K562 (cell line): ENCODE results near the gene AGFG2. TPM values are rescaled to one million over a fixed set of nuclear protein-coding genes. Genes with fewer than 3 reads are reported as not detected.
A peak's percentile ranks its signal among the peaks of the same experiment; 100 is the strongest.

Source experiments
- ASH1L ChIP-seq: fragments of 450-650 bp; IDR thresholded peaks from 2 replicates; pipeline ENCODE4 v1.6.1; 2018; ENCODE audit warnings: borderline replicate concordance, mild to moderate bottlenecking, low read depth; ENCODE audit not compliant: partially characterized antibody
- BCOR ChIP-seq: fragments of 450-650 bp; IDR thresholded peaks from 2 replicates; pipeline ENCODE4 v1.6.1; 2016
- BRCA1 ChIP-seq, 2 experiments: fragments of 450-650 bp in 1 of 2; sonication (generic) in 1 of 2; formaldehyde crosslinking in 1 of 2; IDR thresholded peaks; 2 replicates each; pipeline versions ENCODE4 v1.5.0 to v1.6.1; 2017 to 2020; ENCODE audit warnings: mild to moderate bottlenecking in 1 of 2, missing genetic modification reagents in 1 of 2
- CBFA2T3 ChIP-seq: fragments of 450-650 bp; IDR thresholded peaks from 2 replicates; pipeline ENCODE4 v1.6.1; 2017
- FOXJ3 ChIP-seq: sonication (generic); formaldehyde crosslinking; IDR thresholded peaks from 2 replicates; pipeline ENCODE4 v1.4.0; 2020; ENCODE audit warnings: mild to moderate bottlenecking, missing genetic modification reagents
- FOXK1 ChIP-seq: sonication (generic); formaldehyde crosslinking; IDR thresholded peaks from 2 replicates; pipeline ENCODE4 v1.8.0; 2022; ENCODE audit warnings: missing genetic modification reagents, mild to moderate bottlenecking, borderline replicate concordance
- GATA2 ChIP-seq: sonication (generic); formaldehyde crosslinking; IDR thresholded peaks from 2 replicates; pipeline ENCODE4 v1.4.0; 2020; ENCODE audit warnings: mild to moderate bottlenecking, missing genetic modification reagents
- HNRNPH1 ChIP-seq: fragments of 200-400 bp; formaldehyde crosslinking; optimal IDR thresholded peaks from 2 replicates; pipeline ENCODE3; 2017; ENCODE audit warnings: low read depth, mild to moderate bottlenecking, low read length, moderate library complexity
- HSF4 ChIP-seq: fragments of 250-450 bp; sonication (Bioruptor Pico); IDR thresholded peaks from 2 replicates; pipeline ENCODE4 v2.1.2; 2022; ENCODE audit warnings: mild to moderate bottlenecking, moderate library complexity, borderline replicate concordance
- MCM7 ChIP-seq, 2 experiments: fragments of 450-650 bp; IDR thresholded peaks; 2 replicates each; pipeline ENCODE4 v1.6.1; 2016 to 2018
- NFE2 ChIP-seq: IDR thresholded peaks from 2 replicates; pipeline ENCODE4 v1.6.1; 2014; ENCODE audit warnings: antibody characterized with exemption, low read depth
- NONO ChIP-seq, 2 experiments: fragments of 200-400 bp in 1 of 2; fragments of 450-650 bp in 1 of 2; formaldehyde crosslinking in 1 of 2; IDR thresholded peaks; 2 replicates each; pipeline ENCODE4 v1.6.1; 2017; ENCODE audit warnings: low read depth in 2 of 2, mild to moderate bottlenecking in 2 of 2, moderate library complexity in 2 of 2, low read length in 1 of 2
- NUFIP1 ChIP-seq: fragments of 450-650 bp; IDR thresholded peaks from 2 replicates; pipeline ENCODE4 v1.6.1; 2018; ENCODE audit not compliant: partially characterized antibody
- PTTG1 ChIP-seq: fragments of 450-650 bp; IDR thresholded peaks from 2 replicates; pipeline ENCODE4 v1.6.1; 2016; ENCODE audit warnings: low read depth, mild to moderate bottlenecking, missing genetic modification characterization, missing compliant biosample characterization
- RAD21 ChIP-seq, 2 experiments: fragments of 250-450 bp in 1 of 2; fragments of 450-650 bp in 1 of 2; sonication (Bioruptor Pico) in 1 of 2; formaldehyde crosslinking in 1 of 2; IDR thresholded peaks in 1 of 2; conservative IDR thresholded peaks in 1 of 2; 2 replicates each; pipeline versions ENCODE4 v1.4.0 to v1.8.0; 2020 to 2022; ENCODE audit warnings: mild to moderate bottlenecking in 2 of 2, moderate library complexity in 1 of 2
- SIN3B ChIP-seq: fragments of 450-650 bp; IDR thresholded peaks from 2 replicates; pipeline ENCODE4 v1.6.1; 2017; ENCODE audit warnings: low read depth, mild to moderate bottlenecking, moderate library complexity
- SMARCE1 ChIP-seq: fragments of 450-650 bp; IDR thresholded peaks from 2 replicates; pipeline ENCODE4 v1.7.1; 2016; ENCODE audit warnings: mild to moderate bottlenecking
- SOX6 ChIP-seq: fragments of 450-650 bp; IDR thresholded peaks from 2 replicates; pipeline ENCODE4 v1.6.1; 2014; ENCODE audit warnings: mild to moderate bottlenecking
- TBP ChIP-seq: optimal IDR thresholded peaks from 2 replicates; pipeline ENCODE3; 2011; ENCODE audit warnings: low read depth, low read length, improper control_type of control experiment
- TCF3 ChIP-seq: sonication (generic); formaldehyde crosslinking; IDR thresholded peaks from 2 replicates; pipeline ENCODE4 v1.4.0; 2020; ENCODE audit warnings: mild to moderate bottlenecking, missing genetic modification reagents
- TSC22D4 ChIP-seq: fragments of 450-650 bp; IDR thresholded peaks from 2 replicates; pipeline ENCODE4 v1.6.1; 2016; ENCODE audit warnings: missing genetic modification characterization, missing biosample characterization, control low read depth
- ZBTB8A ChIP-seq: fragments of 450-650 bp; IDR thresholded peaks from 2 replicates; pipeline ENCODE4 v1.6.1; 2018; ENCODE audit warnings: mild to moderate bottlenecking, moderate library complexity; ENCODE audit not compliant: partially characterized antibody
- ZNF24 ChIP-seq: fragments of 450-650 bp; IDR thresholded peaks from 2 replicates; pipeline ENCODE4 v1.6.1; 2016
- ZNF253 ChIP-seq: fragments of 250-450 bp; sonication (Bioruptor Pico); conservative IDR thresholded peaks from 2 replicates; pipeline ENCODE4 v1.6.1; 2021; ENCODE audit warnings: mild to moderate bottlenecking
- ZNF274 ChIP-seq: IDR thresholded peaks from 2 replicates; pipeline ENCODE4 v1.6.1; 2011; ENCODE audit warnings: low read depth, mild to moderate bottlenecking, low read length, moderate library complexity, borderline replicate concordance
- ZNF695 ChIP-seq: fragments of 450-650 bp; formaldehyde crosslinking; IDR thresholded peaks from 2 replicates; pipeline ENCODE4 v1.4.0; 2020; ENCODE audit warnings: mild to moderate bottlenecking, moderate library complexity
- polyA plus RNA-seq, 8 experiments: library from polyadenylated mRNA; depleted of rRNA in 4 of 8; stranded (reverse) in 5 of 8; unstranded in 3 of 8; fragments of >200 nt; fragmentation: Nextera tagmentation in 2 of 8; fragmentation: Illumina TruSeq in 1 of 8; extraction: Ambion mirVana in 2 of 8; extraction: Trizol in 1 of 8; gene quantifications; 2 replicates each; pipeline versions ENCODE4 v1.2.1 to v1.2.3, GENCODE V29; 2011 to 2014; ENCODE audit warnings: inconsistent platforms in 1 of 8, missing spikeins in 1 of 8
- total RNA-seq, 7 experiments: library from RNA; depleted of rRNA in 6 of 7; stranded (reverse); fragments of >200 nt in 6 of 7; fragmentation: Illumina TruSeq in 2 of 7; extraction: Trizol in 2 of 7; gene quantifications; 2 replicates each; pipeline versions ENCODE4 v1.2.1 to v1.2.3, GENCODE V29; 2011 to 2021; ENCODE audit warnings: low replicate concordance in 1 of 7
- TF ChIP-seq, protein P1 (sequence below): IDR thresholded peaks from 2 replicates; pipeline ENCODE4 v1.6.1; 2016; ENCODE audit warnings: missing genetic modification characterization, missing compliant biosample characterization
- TF ChIP-seq, protein P2 (sequence below), 3 experiments: IDR thresholded peaks in 2 of 3; conservative IDR thresholded peaks in 1 of 3; 2 replicates each; pipeline ENCODE4 v1.5.1; 2011 to 2012; ENCODE audit warnings: low read length in 3 of 3, mild to moderate bottlenecking in 3 of 3, control low read depth in 2 of 3, improper control_type of control experiment in 1 of 3, inconsistent platforms in 1 of 3, low read depth in 1 of 3, mixed read lengths in 1 of 3, moderate library complexity in 1 of 3; ENCODE audit not compliant: insufficient read depth in 2 of 3

AGFG2 gene
- total and polyA plus RNA-seq, 9 of the 15 experiments (the other 6 are each of a cell fraction or from before 2014, with no cell fraction given), result 0.31 to 23.1 (median 6.5) TPM

DNA sequence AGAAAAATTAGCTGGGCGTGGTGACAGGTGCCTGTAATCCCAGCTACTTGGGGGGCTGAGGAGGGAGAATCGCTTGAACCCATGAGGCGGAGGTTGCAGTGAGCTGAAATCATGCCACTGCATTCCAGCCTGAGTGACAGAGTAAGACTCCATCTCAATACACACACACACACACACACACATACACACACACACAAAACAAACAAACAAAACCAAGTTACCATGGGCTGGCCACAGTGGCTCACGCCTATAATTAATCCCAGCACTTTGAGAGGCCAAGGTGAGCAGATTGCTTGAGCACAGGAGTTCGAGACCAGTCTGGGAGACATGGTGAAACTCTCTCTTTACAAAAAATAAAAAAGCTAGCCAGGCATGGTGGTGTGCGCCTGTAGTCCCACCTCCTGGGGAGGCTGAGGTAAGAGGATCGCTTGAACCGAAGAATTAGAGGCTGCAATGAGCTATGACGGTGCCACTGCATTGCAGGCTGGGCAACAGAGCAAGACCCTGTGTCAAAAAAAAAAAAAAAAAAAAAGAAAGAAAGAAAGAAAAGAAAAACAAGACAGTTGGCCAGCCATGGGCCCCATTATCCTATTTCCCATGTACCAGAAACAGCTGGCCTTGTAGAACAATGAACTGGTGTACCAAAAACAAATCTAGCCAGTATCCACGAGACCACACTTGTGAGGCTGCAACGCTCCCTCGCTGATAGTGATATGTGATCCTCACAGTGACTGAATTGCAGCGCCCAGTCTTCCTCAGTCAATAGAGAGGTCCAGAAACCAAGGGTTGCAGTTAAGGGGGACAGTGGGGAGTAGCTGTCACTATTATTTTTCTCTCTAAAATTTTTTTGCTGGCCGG, 6.6 kb upstream of the AGFG2 start (continued):
- TF ChIP-seq PTTG1 (tag) (no peak), NUFIP1 (no peak), TBP (no peak), FOXJ3 (no peak), ZNF24 (no peak), HNRNPH1 (no peak), NONO (IDR thresholded peaks at IDR 0.05; ENCODE audit: low read depth in 2 of 2, low read length in 1 of 2) (no peak), GATA2 (CRISPR knock-in tag) (0 out of 2 replicates have a peak, but pooled peaks have one; percentile 9), SMARCE1 (no peak), TSC22D4 (tag) (no peak), ZBTB8A (no peak), RAD21 (CRISPR knock-in tag; conservative IDR thresholded peaks at IDR 0.05 in 1 of 2, IDR thresholded peaks at IDR 0.05 in 1 of 2) (peak in 1 of 2 experiments; percentile 25; a peak in 1 of 4 replicates), BCOR (peak; percentile 78), BRCA1 (IDR thresholded peaks at IDR 0.05) (no peak), BRCA1 (CRISPR knock-in tag; IDR thresholded peaks at IDR 0.05) (no peak), SOX6 (peak; percentile 41; the same call in 1 of the 2 replicates), SIN3B (no peak), NFE2 (no peak), FOXK1 (0 out of 2 replicates have a peak, but pooled peaks have one; percentile 25), ASH1L (no peak), ZNF274 (no peak), HSF4 (no peak), CBFA2T3 (peak; percentile 62), ZNF695 (CRISPR knock-in tag) (no peak), MCM7 (IDR thresholded peaks at IDR 0.05) (no peak), TCF3 (peak; percentile 31; the same call in 1 of the 2 replicates), ZNF253 (no peak)
- TF ChIP-seq, protein P1, sequence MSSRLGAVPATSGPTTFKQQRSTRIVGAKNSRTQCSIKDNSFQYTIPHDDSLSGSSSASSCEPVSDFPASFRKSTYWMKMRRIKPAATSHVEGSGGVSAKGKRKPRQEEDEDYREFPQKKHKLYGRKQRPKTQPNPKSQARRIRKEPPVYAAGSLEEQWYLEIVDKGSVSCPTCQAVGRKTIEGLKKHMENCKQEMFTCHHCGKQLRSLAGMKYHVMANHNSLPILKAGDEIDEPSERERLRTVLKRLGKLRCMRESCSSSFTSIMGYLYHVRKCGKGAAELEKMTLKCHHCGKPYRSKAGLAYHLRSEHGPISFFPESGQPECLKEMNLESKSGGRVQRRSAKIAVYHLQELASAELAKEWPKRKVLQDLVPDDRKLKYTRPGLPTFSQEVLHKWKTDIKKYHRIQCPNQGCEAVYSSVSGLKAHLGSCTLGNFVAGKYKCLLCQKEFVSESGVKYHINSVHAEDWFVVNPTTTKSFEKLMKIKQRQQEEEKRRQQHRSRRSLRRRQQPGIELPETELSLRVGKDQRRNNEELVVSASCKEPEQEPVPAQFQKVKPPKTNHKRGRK (tag), result no peak
- TF ChIP-seq, protein P2, sequence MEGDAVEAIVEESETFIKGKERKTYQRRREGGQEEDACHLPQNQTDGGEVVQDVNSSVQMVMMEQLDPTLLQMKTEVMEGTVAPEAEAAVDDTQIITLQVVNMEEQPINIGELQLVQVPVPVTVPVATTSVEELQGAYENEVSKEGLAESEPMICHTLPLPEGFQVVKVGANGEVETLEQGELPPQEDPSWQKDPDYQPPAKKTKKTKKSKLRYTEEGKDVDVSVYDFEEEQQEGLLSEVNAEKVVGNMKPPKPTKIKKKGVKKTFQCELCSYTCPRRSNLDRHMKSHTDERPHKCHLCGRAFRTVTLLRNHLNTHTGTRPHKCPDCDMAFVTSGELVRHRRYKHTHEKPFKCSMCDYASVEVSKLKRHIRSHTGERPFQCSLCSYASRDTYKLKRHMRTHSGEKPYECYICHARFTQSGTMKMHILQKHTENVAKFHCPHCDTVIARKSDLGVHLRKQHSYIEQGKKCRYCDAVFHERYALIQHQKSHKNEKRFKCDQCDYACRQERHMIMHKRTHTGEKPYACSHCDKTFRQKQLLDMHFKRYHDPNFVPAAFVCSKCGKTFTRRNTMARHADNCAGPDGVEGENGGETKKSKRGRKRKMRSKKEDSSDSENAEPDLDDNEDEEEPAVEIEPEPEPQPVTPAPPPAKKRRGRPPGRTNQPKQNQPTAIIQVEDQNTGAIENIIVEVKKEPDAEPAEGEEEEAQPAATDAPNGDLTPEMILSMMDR (IDR thresholded peaks at IDR 0.05 in 2 of 3, conservative IDR thresholded peaks at IDR 0.05 in 1 of 3; ENCODE audit: insufficient read depth in 2 of 3, low read depth in 1 of 3, low read length in 3 of 3), result peak in 2 of 3 experiments; percentile 10 to 34; a peak in 1 of 6 replicates
